Nephron progenitor cell (in vitro differentiated cells): ENCODE results near the gene SACS.

Source experiments
- DNase-seq: peaks from one replicate; pipeline ENCODE4 v3.0.0; 2021
- H3K27ac Mint-ChIP-seq: 2 replicates; pipeline ENCODE4 v1.8.0; 2021; ENCODE audit warnings: mild to moderate bottlenecking, moderate library complexity, mixed read lengths
- H3K27me3 Mint-ChIP-seq: 2 replicates; pipeline ENCODE4 v1.8.0; 2021; ENCODE audit warnings: mild to moderate bottlenecking, low read depth, mixed read lengths; ENCODE audit not compliant: poor library complexity
- H3K36me3 Mint-ChIP-seq: 2 replicates; pipeline ENCODE4 v1.8.0; 2021; ENCODE audit warnings: low read depth, mixed read lengths
- H3K4me1 Mint-ChIP-seq: 2 replicates; pipeline ENCODE4 v1.8.0; 2021; ENCODE audit warnings: mixed read lengths
- H3K4me3 Mint-ChIP-seq: 2 replicates; pipeline ENCODE4 v1.8.0; 2021; ENCODE audit warnings: mild to moderate bottlenecking, moderate library complexity, mixed read lengths
- H3K9me3 Mint-ChIP-seq: 2 replicates; pipeline ENCODE4 v1.8.0; 2021; ENCODE audit warnings: mild to moderate bottlenecking, moderate library complexity, mixed read lengths
- CTCF ChIP-seq: fragments of 200-600 bp; sonication (generic); IDR thresholded peaks from 2 replicates; pipeline ENCODE4 v1.5.0; 2021; ENCODE audit warnings: antibody characterized with exemption

The SACS gene

GRCh38 chr13:23450340-23451046 is 17.0 kb upstream of the SACS start:
- Mint-ChIP-seq H3K9me3 (no peaks in the 10 kb centered on the region), H3K4me1 (peaks cover 37% of the 10 kb centered on the region), H3K27ac (no peak overlapping the region), H3K36me3 (no peaks in the 10 kb centered on the region), H3K27me3 (no peaks in the 10 kb centered on the region), H3K4me3 (peak overlapping the region; percentile 17)
- DNase-seq = no peak
- TF ChIP-seq CTCF = no peak

GRCh38 chr13:23449398-23450162 is 16.1 kb upstream of the SACS start:
- Mint-ChIP-seq H3K4me1 (peaks cover 40% of the 10 kb centered on the region), H3K4me3 (no peak overlapping the region), H3K27ac (peak overlapping the region; percentile 90), H3K36me3 (no peaks in the 10 kb centered on the region), H3K27me3 (no peaks in the 10 kb centered on the region), H3K9me3 (peaks cover 4% of the 10 kb centered on the region)
- TF ChIP-seq CTCF = no peak
- DNase-seq = no peak

- Mint-ChIP-seq H3K9me3 (peaks cover 4% of the 10 kb centered on the region), H3K36me3 (no peaks in the 10 kb centered on the region), H3K27me3 (no peaks in the 10 kb centered on the region), H3K4me3 (no peak overlapping the region), H3K4me1 (peaks cover 52% of the 10 kb centered on the region), H3K27ac (no peak overlapping the region)
- no peak for TF ChIP-seq CTCF
- no peak for DNase-seq
Measured at GRCh38 chr13:23447927-23448326, 14.4 kb upstream of the SACS start.

GRCh38 chr13:23445794-23446193 is 12.3 kb upstream of the SACS start:
- Mint-ChIP-seq H3K36me3 (no peaks in the 10 kb centered on the region), H3K9me3 (peaks cover 4% of the 10 kb centered on the region), H3K27me3 (no peaks in the 10 kb centered on the region), H3K4me1 (peaks cover 44% of the 10 kb centered on the region), H3K4me3 (no peak overlapping the region), H3K27ac (no peak overlapping the region)
- no peak for DNase-seq
- TF ChIP-seq CTCF = no peak

GRCh38 chr13:23443878-23444277 is 10.4 kb upstream of the SACS start:
- Mint-ChIP-seq H3K27me3 (peaks cover 3% of the 10 kb centered on the region), H3K27ac (peak overlapping the region; percentile 81), H3K4me3 (no peak overlapping the region), H3K4me1 (peaks cover 31% of the 10 kb centered on the region), H3K36me3 (no peaks in the 10 kb centered on the region), H3K9me3 (peaks cover 4% of the 10 kb centered on the region)
- TF ChIP-seq CTCF = no peak
- no peak for DNase-seq

- no peak for DNase-seq
- Mint-ChIP-seq H3K9me3 (peaks cover 4% of the 10 kb centered on the region), H3K36me3 (no peaks in the 10 kb centered on the region), H3K4me3 (no peak overlapping the region), H3K27me3 (peaks cover 5% of the 10 kb centered on the region), H3K4me1 (peaks cover 31% of the 10 kb centered on the region), H3K27ac (peak overlapping the region; percentile 10)
- TF ChIP-seq CTCF = no peak
Measured at GRCh38 chr13:23443110-23443509, 9.6 kb upstream of the SACS start.
